Skeletal muscle satellite cell (primary cell): Measurements from ENCODE around the gene PSRC1.

ENCODE experiments used
- H3K27me3 ChIP-seq: 2 replicates; pipeline ENCODE4 v1.7.0; 2013; ENCODE audit warnings: low read length; ENCODE audit not compliant: control insufficient read depth, insufficient read depth
- H3K36me3 ChIP-seq: 2 replicates; pipeline ENCODE4 v1.7.0; 2013; ENCODE audit warnings: mild to moderate bottlenecking, control low read depth, low read length; ENCODE audit not compliant: insufficient read depth
- H3K4me1 ChIP-seq: 2 replicates; pipeline ENCODE4 v1.7.0; 2013; ENCODE audit warnings: low read length; ENCODE audit not compliant: control insufficient read depth, insufficient read depth
- H3K4me2 ChIP-seq: 2 replicates; pipeline ENCODE4 v1.7.0; 2013; ENCODE audit warnings: mild to moderate bottlenecking, low read length
- H3K4me3 ChIP-seq: 2 replicates; pipeline ENCODE4 v1.7.0; 2013; ENCODE audit warnings: low read length
- H3K9ac ChIP-seq: 2 replicates; pipeline ENCODE4 v1.7.0; 2013; ENCODE audit warnings: mild to moderate bottlenecking, low read depth, low read length, moderate library complexity
- H3K9me3 ChIP-seq: replicated peaks from 2 replicates; pipeline ENCODE4 v1.7.0; 2013; ENCODE audit warnings: mild to moderate bottlenecking, control low read depth, low read length

Gene PSRC1

DNA sequence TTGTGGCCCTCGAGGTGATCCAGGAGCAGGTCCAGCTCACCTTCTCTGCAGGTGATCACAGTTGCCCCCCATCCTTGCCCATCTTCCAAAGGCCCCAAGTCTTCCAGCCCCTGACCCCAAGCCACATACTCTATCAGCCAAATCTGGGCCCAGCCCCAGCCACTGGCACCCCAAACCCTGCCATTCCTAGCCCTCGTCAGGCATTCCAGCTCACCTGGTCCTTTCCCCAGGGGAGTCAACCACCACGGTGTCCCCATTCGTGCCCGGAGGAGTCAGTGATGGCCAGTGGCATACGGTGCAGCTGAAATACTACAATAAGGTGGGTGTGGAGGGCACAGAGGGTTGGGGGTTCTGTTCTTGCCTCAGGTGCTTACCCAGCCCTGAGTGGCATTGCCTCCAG is 21.4 kb downstream of the PSRC1 start:
- no peaks in the 10 kb centered on the region for H3K36me3 ChIP-seq
- H3K27me3 ChIP-seq, result no peaks in the 10 kb centered on the region
- H3K9me3 ChIP-seq, result no peaks in the 10 kb centered on the region
- no peak overlapping the region for H3K9ac ChIP-seq
- H3K4me2 ChIP-seq, result no peak overlapping the region
- H3K4me3 ChIP-seq, result no peak overlapping the region
- H3K4me1 ChIP-seq, result no peaks in the 10 kb centered on the region

DNA sequence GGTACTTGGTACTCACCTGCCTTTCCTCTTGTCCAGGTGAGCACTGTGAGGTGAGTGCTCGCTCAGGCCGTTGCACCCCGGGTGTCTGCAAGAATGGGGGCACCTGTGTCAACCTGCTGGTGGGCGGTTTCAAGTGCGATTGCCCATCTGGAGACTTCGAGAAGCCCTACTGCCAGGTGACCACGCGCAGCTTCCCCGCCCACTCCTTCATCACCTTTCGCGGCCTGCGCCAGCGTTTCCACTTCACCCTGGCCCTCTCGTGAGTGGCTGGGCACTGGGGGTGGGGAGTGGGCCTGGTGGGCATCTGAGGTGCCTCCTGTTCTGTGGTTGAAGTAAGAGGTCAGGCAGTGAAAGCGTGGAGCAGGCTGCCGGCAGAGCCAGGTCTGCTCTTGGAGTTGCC is 21.9 kb downstream of the PSRC1 start:
- Histone ChIP-seq H3K9me3 (no peaks in the 10 kb centered on the region), H3K4me2 (no peak overlapping the region), H3K4me1 (no peaks in the 10 kb centered on the region), H3K36me3 (no peaks in the 10 kb centered on the region), H3K4me3 (no peak overlapping the region), H3K9ac (no peak overlapping the region), H3K27me3 (peaks cover 3% of the 10 kb centered on the region)

DNA sequence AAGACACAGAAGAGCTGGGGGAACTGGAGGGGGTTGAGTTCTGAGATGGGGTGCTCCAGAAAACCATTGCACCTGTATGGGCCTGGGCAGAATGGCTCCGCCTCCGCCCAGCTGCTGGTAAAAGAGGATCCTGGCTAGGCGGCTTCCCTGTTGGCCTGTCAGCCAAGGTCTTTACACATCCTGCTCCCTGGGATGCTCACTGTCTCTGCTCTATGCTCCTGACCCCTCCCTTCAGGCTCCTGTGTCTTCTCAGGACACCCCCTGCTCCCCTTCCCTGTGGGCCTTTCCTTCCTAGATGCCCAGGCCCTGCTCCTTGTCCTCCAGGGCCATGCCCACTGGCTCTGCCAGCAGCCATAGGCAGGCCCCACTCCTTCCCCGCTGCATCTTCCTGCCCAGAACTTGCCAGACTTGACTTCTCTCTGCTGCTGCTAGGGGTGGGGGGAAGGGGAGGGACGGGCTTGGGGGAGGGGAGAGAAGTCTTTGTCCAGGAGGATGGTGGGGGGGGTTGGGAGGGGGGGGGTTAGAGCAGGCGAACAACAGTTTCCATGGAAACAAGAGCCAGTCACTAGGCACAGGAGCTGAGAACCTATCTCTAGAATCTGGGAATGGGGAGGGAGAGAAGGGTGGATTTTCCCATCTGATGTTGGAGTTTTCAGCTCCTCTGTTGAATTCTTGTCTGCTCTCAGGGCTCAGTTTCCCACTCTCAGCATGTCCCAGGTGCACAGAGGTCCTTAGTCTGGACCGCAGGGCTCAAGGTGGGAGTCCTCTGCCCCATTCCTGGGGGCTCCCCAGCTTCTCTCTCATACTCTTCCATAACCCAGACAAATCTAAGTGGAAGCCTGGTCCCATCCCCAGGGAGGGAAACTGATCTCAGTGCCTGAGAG is 23.0 kb downstream of the PSRC1 start:
- no peak overlapping the region for H3K4me2 ChIP-seq
- H3K4me3 ChIP-seq, result no peak overlapping the region
- no peaks in the 10 kb centered on the region for H3K36me3 ChIP-seq
- peaks cover 4% of the 10 kb centered on the region for H3K4me1 ChIP-seq
- no peaks in the 10 kb centered on the region for H3K9me3 ChIP-seq
- H3K27me3 ChIP-seq, result peaks cover 10% of the 10 kb centered on the region
- no peak overlapping the region for H3K9ac ChIP-seq

DNA sequence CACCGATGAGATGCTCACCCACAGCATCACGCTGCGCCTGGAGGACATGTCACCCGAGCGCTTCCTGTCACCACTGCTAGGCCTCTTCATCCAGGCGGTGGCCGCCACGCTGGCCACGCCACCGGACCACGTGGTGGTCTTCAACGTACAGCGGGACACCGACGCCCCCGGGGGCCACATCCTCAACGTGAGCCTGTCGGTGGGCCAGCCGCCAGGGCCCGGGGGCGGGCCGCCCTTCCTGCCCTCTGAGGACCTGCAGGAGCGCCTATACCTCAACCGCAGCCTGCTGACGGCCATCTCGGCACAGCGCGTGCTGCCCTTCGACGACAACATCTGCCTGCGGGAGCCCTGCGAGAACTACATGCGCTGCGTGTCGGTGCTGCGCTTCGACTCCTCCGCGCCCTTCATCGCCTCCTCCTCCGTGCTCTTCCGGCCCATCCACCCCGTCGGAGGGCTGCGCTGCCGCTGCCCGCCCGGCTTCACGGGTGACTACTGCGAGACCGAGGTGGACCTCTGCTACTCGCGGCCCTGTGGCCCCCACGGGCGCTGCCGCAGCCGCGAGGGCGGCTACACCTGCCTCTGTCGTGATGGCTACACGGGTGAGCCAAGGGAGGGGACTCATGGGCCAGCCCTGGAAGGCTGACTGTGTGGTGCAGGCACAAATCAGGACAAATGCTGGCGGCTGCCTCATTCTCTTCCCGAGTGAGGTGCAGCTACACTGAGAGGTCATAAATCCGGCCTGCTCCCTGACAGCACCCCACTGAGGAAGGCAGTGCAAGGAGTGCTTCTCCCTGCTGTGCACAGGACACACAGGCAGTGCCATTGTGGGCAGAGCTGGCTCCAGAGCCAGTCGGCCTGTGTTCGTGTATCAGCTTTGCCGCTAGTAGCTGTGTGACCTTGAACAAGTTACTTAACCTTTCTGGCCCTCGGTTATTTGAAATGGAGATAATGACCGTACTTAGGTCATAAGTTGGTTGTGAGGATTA is 24.2 kb downstream of the PSRC1 start:
- H3K9ac ChIP-seq, result no peak overlapping the region
- peaks cover 15% of the 10 kb centered on the region for H3K4me1 ChIP-seq
- no peaks in the 10 kb centered on the region for H3K9me3 ChIP-seq

DNA sequence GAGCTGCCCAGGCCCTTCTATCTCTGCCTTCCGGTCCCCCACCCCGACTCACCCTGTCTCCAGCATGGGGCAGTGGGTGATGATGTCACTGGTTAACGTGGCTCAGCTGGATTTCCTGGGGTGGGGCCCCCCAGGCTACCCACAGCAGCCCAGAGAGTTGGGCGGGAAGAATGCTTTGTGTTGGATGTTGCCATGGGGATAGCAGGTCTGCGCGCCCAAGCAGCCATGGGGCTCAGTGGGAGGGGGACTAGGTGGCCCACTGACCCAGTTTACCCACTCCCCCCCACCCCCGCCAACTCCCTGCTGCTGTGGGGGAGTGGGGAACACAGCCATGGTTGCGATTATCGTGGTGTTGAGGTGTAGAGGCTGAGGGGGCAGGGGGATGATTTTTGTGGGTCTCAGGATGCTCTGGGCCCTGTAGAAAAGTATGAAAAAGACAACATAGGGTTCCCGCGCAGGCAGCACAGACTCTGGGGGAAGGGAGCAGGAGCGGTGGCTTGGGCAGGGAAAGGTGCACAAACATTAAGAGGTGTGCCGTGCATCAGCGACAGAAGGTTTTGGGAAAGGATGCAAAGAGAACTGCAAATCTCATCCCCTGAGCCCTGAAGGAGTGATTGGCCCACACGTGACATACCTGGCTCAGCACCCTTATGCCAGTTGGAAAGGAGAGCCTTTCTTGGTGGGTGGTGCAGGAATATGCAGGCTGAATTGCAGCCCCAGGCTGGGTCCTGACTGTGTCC is 25.1 kb downstream of the PSRC1 start:
- H3K4me1 ChIP-seq, result peaks cover 20% of the 10 kb centered on the region
- no peaks in the 10 kb centered on the region for H3K9me3 ChIP-seq
- no peak overlapping the region for H3K9ac ChIP-seq
- H3K4me3 ChIP-seq, result no peak overlapping the region
- H3K27me3 ChIP-seq, result peaks cover 10% of the 10 kb centered on the region
- H3K36me3 ChIP-seq, result no peaks in the 10 kb centered on the region
- no peak overlapping the region for H3K4me2 ChIP-seq

More for the DNA sequence above, 24.2 kb downstream of the PSRC1 start:
- no peak overlapping the region for H3K4me2 ChIP-seq
- H3K4me3 ChIP-seq, result no peak overlapping the region
- no peaks in the 10 kb centered on the region for H3K36me3 ChIP-seq
- peaks cover 10% of the 10 kb centered on the region for H3K27me3 ChIP-seq

DNA sequence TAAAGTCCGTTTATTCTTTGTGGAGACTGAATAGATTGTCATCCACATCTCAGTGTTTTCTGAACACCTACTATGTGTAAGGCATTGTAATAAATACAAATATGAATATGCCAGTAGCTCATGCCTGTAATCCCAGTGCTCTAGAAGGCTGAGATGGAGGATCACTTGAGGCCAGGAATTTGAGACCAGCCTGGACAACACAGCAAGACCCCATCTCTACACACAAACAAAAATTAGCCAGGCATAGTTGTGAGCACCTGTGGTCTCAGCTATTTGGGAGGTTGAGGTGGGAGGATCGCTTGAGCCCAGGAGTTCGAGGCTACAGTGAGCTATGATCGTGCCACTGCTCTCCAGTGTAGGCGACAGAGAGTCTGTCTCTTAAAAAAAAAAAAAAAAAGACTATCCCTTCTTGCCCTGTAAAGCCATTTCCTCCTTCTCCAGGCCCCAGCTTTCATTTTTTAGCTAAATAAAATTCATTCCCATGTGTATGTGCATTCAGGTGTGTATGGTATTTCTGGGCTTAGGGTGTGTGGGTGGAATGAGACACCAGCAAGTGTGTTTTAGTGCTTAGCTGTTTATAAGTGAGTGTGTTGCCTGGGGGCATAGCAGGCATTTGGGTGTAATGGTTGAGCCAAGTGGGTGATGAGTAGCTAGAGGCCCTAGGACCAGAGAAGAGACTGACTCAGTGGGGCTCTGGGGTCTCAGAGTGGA is 25.8 kb downstream of the PSRC1 start:
- no peak overlapping the region for H3K4me2 ChIP-seq
- no peak overlapping the region for H3K9ac ChIP-seq
- no peak overlapping the region for H3K4me3 ChIP-seq
- H3K36me3 ChIP-seq, result no peaks in the 10 kb centered on the region
- H3K4me1 ChIP-seq, result peaks cover 20% of the 10 kb centered on the region
- no peaks in the 10 kb centered on the region for H3K9me3 ChIP-seq
- H3K27me3 ChIP-seq, result peaks cover 10% of the 10 kb centered on the region

DNA sequence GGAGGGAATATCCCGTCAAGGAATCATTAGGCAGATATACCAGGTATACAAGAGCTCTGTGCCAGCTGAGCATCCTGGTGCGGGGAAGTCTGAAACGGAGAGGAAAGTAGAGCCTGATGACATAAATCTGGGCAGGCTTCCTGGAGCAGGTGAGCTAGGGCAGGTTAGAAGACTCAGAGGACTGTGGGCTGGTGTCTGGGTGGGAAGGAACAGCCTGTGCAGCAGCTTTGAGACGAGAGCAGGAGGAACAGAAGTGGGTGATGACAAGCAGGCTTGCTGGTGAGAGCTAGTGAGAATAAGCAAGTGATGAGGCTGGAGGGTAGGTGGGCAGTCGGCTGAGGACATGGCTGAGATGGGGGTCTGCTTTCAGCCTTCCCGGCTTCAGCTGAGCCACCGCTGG is 26.9 kb downstream of the PSRC1 start:
- H3K36me3 ChIP-seq, result no peaks in the 10 kb centered on the region
- no peak overlapping the region for H3K4me2 ChIP-seq
- peaks cover 20% of the 10 kb centered on the region for H3K4me1 ChIP-seq
- no peak overlapping the region for H3K9ac ChIP-seq
- no peak overlapping the region for H3K4me3 ChIP-seq
- H3K27me3 ChIP-seq, result peaks cover 10% of the 10 kb centered on the region
- no peaks in the 10 kb centered on the region for H3K9me3 ChIP-seq

DNA sequence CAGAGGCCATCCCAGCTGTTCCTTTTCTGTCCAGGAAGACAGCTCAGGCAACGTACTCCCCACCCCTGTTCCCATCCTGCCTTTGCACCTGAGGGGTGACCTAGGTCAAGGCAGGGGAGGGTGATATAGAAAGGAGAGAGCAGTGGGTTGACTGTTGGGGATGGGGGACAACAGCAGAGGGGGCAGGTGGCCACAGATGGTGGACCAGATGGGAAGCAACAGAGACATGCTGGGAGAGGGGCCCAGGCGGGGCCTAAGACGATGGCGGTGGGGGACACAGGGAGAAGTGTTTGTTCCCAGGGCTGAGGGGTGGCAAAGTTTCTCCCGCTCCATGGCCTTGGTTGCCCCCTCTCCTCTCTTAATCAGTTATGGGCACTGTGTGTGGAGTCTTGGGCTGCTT is 27.3 kb downstream of the PSRC1 start:
- Histone ChIP-seq H3K9me3 (no peaks in the 10 kb centered on the region), H3K27me3 (peaks cover 13% of the 10 kb centered on the region), H3K36me3 (no peaks in the 10 kb centered on the region), H3K4me2 (no peak overlapping the region), H3K4me1 (peaks cover 20% of the 10 kb centered on the region), H3K4me3 (no peak overlapping the region), H3K9ac (no peak overlapping the region)

DNA sequence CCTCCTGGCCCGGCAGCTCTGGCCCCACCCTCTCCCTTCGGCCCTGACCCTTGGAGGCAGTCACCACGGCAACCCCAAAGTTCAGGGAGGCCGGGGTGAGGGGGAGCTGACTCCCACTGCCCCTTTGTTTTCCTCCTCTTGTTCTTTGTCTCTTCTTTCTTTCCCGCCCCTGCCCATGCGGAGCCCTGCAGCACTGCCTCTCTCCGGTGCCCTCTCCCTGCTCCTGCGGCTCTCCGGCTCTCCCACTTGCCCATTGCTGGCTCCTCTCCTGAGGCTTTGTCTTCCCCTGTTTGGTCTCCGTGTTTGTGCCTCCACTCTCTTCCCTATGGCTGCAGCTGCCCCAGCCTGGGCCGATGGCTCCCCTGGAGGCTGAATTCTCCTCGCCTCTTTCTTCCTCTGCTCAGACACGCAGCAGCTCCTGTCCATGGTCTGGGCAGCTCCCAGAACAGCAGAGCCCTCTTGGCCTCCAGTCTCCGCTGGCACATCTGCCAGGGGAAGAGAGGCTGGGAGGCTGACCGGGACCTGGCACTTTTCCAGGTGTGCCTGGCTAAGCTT is 27.8 kb downstream of the PSRC1 start:
- Histone ChIP-seq H3K4me1 (peaks cover 20% of the 10 kb centered on the region), H3K4me2 (no peak overlapping the region), H3K27me3 (peaks cover 17% of the 10 kb centered on the region), H3K9me3 (no peaks in the 10 kb centered on the region), H3K9ac (no peak overlapping the region), H3K4me3 (no peak overlapping the region), H3K36me3 (no peaks in the 10 kb centered on the region)

DNA sequence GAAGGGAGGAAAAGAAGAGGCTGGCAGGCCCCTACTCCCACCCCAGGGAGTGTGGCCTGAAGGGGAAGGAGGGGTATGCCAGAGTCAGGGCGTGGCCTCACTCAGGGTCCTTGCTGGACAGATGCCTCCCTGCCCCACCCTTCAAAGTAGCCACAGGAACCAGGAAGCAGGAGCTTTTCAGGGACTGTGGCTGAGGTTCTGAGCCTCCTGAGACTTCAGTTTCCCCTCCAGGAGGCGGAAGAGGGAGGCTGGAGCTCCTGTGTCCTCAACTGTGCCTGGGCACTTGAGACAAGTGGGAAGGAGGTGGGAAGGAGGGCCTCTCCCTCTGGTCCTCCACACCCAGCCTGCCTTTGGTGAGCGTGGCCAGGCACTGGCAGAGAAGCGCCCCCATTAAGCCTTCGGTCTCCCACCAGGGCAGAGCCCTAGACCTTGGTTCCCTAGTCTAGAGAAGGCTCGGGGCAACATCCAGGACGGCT is 28.3 kb downstream of the PSRC1 start:
- H3K9me3 ChIP-seq, result no peaks in the 10 kb centered on the region
- peaks cover 20% of the 10 kb centered on the region for H3K27me3 ChIP-seq
- H3K4me2 ChIP-seq, result no peak overlapping the region
- H3K9ac ChIP-seq, result no peak overlapping the region
- peaks cover 23% of the 10 kb centered on the region for H3K4me1 ChIP-seq
- no peak overlapping the region for H3K4me3 ChIP-seq
- H3K36me3 ChIP-seq, result no peaks in the 10 kb centered on the region
